GM18499 (cell line): Measurements from ENCODE around the gene PNPT1.
"Not testable (repeated sequence)": the region's sequence is repeated elsewhere in the genome, so short reads cannot be mapped to it uniquely, and the experiment has no call there.

ENCODE experiments used
- ATAC-seq: cut with Tn5 transposase; IDR thresholded peaks from one replicate; pipeline ENCODE4 v1.9.1; 2021; ENCODE audit warnings: moderate number of reproducible peaks; ENCODE audit not compliant: insufficient read depth, unreplicated experiment

PNPT1 gene

DNA sequence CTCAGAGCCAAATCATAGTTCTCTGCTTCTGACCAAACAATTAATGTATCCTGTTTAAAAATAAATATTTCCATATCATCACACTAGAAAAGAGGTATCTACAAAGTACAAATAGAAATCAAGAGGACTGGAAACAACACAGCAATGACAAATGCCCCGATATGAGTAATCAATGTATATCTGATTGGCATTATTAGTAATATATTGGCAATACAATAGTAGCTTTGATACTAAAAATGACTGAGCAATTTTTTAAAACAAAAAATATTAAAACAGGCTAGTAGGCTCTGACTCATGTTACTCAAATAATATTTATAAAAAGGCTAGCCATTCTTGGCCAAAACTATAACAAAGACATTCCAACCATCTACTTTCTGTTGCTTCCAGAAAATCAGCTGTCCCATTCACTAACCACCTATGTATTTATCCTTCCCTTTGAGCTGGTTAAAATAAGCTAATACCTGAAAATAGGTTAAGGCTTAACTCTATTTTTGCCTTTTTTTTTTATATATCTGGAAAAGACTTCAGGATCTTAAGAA, 89.5 kb downstream of the PNPT1 start:
- ATAC-seq, result no peak

DNA sequence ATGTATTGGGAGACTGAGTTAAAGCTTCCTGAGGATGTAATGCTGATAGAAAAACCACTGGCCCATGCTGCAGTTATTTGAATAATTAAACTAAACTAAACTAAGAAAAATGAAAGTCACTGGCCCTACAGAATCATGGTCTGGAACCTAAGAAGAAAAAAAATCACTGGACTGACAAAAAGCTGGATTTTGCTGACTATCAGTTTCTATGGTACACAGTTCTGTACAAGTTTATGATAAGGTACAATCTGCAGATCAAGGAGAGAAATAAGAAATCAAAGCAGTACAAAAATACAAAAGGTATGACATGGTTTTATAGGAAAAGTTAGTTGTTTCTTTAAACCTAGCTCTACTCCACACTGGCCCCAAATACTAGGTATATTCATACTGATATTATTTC, 91.8 kb downstream of the PNPT1 start:
- ATAC-seq, result no peak

DNA sequence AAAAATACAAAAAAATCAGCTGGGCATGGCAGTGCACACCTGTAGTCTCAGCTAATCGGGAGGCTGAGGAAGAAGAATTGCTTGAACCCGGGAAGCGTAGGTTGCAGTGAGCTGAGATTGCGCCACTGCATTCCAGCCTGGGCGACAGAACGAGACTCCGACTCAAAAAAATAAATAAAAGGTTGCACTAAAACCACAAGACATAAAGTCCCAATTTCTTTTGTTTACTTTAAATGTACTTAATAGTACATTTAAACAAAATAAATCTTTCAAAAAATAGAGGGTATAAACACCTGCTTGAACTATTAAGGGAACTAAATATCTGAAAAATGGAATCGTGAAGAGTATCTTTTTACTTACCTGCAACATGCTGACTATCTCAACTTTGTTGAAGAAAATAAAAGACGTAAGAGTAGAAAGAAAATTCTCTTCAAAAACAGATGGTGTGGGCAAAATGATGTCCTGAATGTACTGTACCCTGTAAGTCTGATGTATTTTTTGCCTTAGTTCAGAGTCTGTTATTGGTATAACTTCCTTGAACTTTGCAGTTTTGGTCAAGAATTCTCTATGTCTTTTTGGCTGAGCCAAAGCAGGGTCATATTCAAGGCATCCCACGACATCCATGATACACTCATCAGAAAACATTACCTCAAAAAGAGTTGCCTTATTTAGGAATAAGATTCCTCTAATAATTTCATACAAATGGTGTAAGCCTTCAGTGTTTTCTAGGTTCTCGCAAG, 95.4 kb downstream of the PNPT1 start:
- no peak for ATAC-seq

DNA sequence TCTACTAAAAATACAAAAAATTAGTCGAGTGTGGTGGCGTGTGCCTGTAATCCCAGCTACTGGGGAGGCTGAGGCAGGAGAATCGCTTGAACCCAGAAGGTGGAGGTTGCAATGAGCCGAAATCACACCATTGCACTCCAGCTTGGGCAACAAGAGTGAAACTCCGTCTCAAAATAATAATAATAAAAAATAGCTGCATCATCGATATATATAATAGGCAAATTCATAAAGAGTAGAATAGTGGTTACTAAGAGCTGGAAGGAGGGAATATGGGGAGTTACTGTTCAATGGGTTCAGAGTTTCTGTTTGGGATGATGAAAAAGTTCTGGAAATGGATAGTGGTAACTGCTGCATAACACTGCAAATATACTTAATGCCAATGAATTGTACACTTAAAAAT, 96.8 kb downstream of the PNPT1 start:
- not testable (repeated sequence) for ATAC-seq

DNA sequence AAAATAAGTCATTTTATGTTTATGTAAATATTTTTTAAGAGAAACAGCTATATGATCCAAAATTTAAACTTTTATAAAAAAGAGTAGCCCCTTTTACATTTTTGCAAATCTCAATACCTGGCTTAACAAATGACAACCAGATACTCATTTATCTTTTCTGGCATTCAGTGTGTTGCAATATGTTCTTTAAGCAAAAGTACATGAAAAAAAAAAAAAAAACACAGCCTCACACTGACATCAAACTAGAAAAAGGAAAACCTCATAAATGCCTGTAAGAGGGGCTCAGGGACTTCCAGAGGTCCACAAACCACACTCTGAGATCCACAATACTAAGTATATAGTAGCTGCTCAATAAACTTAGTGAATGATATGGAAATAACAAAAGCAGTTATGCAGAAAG, 98.1 kb downstream of the PNPT1 start:
- ATAC-seq, result no peak

DNA sequence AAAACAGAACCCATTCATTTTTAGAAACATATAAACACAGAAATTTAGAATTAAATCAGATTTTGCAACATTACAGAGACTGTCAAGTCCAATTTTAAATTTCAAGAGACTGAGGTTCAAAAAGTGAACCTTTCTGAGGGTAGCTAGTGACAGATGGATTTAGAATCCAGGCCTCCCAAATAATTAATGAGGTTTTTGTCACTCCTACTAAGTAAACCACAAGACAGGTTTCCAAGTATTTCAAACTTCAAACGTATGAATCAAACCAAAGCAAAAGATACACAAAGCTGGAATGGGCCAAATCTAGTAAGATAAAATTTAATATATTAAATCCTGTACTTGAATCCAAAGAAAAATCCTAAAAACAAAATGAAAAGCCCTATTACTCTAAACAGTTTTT, 101.5 kb downstream of the PNPT1 start:
- ATAC-seq, result no peak

DNA sequence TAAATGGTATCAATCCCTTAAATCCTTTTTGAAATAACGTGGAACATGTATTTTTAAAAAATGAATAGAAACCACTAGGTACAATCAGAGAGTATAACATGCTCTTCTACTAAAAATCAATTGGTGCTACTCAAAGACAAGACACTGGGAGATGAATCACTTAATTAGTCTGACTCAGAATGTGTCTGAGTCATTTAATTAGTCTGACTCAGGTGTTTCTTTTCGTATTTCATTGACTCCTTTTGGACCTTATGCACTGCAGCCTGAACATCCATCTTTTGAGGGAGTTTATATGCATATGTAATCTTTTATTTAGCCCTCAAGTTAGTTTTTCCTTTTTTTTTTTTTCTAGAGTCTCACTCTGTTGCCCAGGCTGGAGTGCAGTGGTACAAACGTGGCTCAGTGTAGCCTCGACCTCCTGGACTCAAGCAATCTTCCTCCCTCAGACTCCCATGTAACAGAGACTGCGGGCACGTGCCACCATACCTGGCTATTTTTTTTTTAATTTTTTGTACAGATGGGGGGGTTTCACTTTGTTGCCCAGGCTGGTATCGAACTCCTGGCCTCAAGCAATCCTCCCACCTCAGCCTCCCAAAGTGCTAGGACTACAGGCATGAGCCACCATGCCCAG, 102.7 kb downstream of the PNPT1 start:
- peak; percentile 60 for ATAC-seq

DNA sequence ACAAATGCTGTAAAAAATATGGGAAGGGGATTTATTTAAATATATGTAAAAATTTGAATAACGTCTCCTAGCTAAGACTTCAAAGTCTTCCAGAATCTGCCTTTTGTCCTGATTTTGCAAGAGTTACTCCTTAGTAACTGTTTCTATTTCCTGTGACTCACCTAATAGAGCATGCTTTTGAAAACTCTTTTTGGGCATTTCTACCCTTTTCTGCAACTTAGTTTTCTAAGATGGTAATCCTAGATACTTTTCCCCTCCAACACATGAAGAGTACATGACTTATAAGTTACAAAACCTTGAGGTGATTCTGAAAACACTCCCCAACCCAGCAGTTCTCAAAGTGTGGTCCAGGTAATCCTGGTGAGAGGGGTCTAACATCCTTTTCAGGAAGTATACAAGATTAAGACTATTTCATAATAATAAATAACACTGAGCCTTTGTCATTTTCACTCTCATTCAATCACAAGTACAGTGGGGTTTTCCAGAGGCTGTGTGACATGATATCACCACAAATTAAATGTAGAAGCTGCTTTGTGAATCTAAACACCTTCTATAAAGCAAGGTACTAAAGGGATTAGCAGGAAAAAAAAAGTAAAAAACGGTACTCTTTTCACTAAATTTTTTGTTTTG, 108.1 kb downstream of the PNPT1 start:
- ATAC-seq, result no peak
